8988T (cell line): ENCODE results near the gene CDS1.
"Not testable (repeated sequence)": the region's sequence is repeated elsewhere in the genome, so short reads cannot be mapped to it uniquely, and the experiment has no call there.

Experiments used
- DNase-seq: peaks from one replicate; pipeline ENCODE4 v3.0.0; 2011

Gene CDS1

GRCh38 chr4:84677093-84677492, 94.2 kb downstream of the CDS1 start:
- no peak for DNase-seq

- DNase-seq, result no peak
These were observed 95.1 kb downstream of the CDS1 start for GRCh38 chr4:84677995-84678394.

- DNase-seq, result no peak
These were observed 96.2 kb downstream of the CDS1 start for GRCh38 chr4:84678976-84679744.

- DNase-seq, result no peak
These were observed 98.0 kb downstream of the CDS1 start for GRCh38 chr4:84680956-84681355.

GRCh38 chr4:84681486-84682274, 98.8 kb downstream of the CDS1 start:
- no peak for DNase-seq

- not testable (repeated sequence) for DNase-seq
These were observed 99.7 kb downstream of the CDS1 start for GRCh38 chr4:84682661-84683060.

GRCh38 chr4:84683064-84683850, 100.3 kb downstream of the CDS1 start:
- no peak for DNase-seq

- DNase-seq, result no peak
These were observed 101.4 kb downstream of the CDS1 start for GRCh38 chr4:84684361-84684760.

GRCh38 chr4:84685105-84685504, 102.2 kb downstream of the CDS1 start:
- no peak for DNase-seq

- DNase-seq, result no peak
These were observed 105.7 kb downstream of the CDS1 start for GRCh38 chr4:84688605-84689004.

- DNase-seq, result no peak
These were observed 106.3 kb downstream of the CDS1 start for GRCh38 chr4:84689197-84689596.

GRCh38 chr4:84690481-84690880, 107.6 kb downstream of the CDS1 start:
- DNase-seq, result no peak

- peak; percentile 29 for DNase-seq
These were observed 108.3 kb downstream of the CDS1 start for GRCh38 chr4:84691170-84691691.

- DNase-seq, result no peak
These were observed 108.9 kb downstream of the CDS1 start for GRCh38 chr4:84691800-84692199.

GRCh38 chr4:84697159-84697558, 114.2 kb downstream of the CDS1 start:
- DNase-seq, result no peak

GRCh38 chr4:84697615-84698201, 114.8 kb downstream of the CDS1 start:
- no peak for DNase-seq

- DNase-seq, result no peak
These were observed 116.2 kb downstream of the CDS1 start for GRCh38 chr4:84699001-84699671.
